HEK293 (cell line): ENCODE results near the gene TMED9.

Source experiments
- TCF7L2 ChIP-seq: IDR thresholded peaks from 2 replicates; pipeline ENCODE4 v1.6.1; 2011; ENCODE audit warnings: low read depth, mild to moderate bottlenecking, inconsistent platforms, low read length, moderate library complexity, borderline replicate concordance
- YY1 ChIP-seq: fragments of 450-650 bp; formaldehyde crosslinking; IDR thresholded peaks from 2 replicates; pipeline ENCODE4 v1.5.1; 2018; ENCODE audit warnings: missing biosample characterization, missing genetic modification characterization
- ZNF335 ChIP-seq: fragments of 450-650 bp; formaldehyde crosslinking; conservative IDR thresholded peaks from 2 replicates; pipeline ENCODE4 v1.5.1; 2016; ENCODE audit warnings: missing biosample characterization, missing genetic modification characterization
- ZNF548 ChIP-seq: fragments of 450-650 bp; formaldehyde crosslinking; IDR thresholded peaks from 2 replicates; pipeline ENCODE4 v1.5.1; 2016; ENCODE audit warnings: missing biosample characterization, missing genetic modification characterization
- ZNF596 ChIP-seq: fragments of 450-650 bp; IDR thresholded peaks from 2 replicates; pipeline ENCODE4 v1.5.0; 2018; ENCODE audit warnings: missing biosample characterization, mild to moderate bottlenecking, missing genetic modification characterization, moderate library complexity
- ZNF747 ChIP-seq: fragments of 450-650 bp; formaldehyde crosslinking; IDR thresholded peaks from 2 replicates; pipeline ENCODE4 v1.5.1; 2016; ENCODE audit warnings: missing biosample characterization, missing genetic modification characterization
- ZNF785 ChIP-seq: fragments of 450-650 bp; formaldehyde crosslinking; IDR thresholded peaks from 2 replicates; pipeline ENCODE4 v1.5.1; 2016; ENCODE audit warnings: missing biosample characterization, missing genetic modification characterization
- TF ChIP-seq, protein P1 (sequence below): fragments of 450-650 bp; formaldehyde crosslinking; IDR thresholded peaks from 2 replicates; pipeline ENCODE4 v1.5.1; 2016; ENCODE audit warnings: missing biosample characterization, missing genetic modification characterization
- TF ChIP-seq, protein P2 (sequence below): fragments of 450-650 bp; formaldehyde crosslinking; IDR thresholded peaks from 2 replicates; pipeline ENCODE4; 2016; ENCODE audit warnings: missing biosample characterization, missing genetic modification characterization

DNA sequence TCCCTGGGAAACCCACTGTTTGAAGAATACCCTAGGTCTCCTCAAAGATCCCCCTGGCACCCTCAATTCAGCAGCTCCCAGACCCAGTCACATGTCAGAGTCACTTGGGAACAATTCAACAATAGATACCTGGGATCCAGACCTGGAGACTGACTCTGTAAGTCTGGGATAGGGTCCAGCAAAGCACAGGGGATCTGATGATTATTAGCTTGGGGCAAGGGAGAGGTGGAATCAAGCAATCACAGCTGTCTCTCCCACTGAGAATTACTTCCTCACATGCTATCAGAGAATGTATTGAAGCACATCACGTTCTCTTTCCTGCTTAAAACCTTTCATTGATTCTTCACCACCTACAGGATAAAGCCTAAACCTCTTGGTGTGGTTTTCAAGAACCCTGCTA lies 43.5 kb upstream of the TMED9 start:
- TF ChIP-seq, protein P1, sequence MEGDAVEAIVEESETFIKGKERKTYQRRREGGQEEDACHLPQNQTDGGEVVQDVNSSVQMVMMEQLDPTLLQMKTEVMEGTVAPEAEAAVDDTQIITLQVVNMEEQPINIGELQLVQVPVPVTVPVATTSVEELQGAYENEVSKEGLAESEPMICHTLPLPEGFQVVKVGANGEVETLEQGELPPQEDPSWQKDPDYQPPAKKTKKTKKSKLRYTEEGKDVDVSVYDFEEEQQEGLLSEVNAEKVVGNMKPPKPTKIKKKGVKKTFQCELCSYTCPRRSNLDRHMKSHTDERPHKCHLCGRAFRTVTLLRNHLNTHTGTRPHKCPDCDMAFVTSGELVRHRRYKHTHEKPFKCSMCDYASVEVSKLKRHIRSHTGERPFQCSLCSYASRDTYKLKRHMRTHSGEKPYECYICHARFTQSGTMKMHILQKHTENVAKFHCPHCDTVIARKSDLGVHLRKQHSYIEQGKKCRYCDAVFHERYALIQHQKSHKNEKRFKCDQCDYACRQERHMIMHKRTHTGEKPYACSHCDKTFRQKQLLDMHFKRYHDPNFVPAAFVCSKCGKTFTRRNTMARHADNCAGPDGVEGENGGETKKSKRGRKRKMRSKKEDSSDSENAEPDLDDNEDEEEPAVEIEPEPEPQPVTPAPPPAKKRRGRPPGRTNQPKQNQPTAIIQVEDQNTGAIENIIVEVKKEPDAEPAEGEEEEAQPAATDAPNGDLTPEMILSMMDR (tag by site-specific recombination), result no peak
- TF ChIP-seq ZNF548 (tag by site-specific recombination) (no peak), ZNF785 (tag by site-specific recombination) (no peak), ZNF335 (tag by site-specific recombination) (no peak), YY1 (no peak), TCF7L2 (no peak), ZNF747 (no peak), ZNF596 (tag by site-specific recombination) (no peak)
- TF ChIP-seq, protein P2, sequence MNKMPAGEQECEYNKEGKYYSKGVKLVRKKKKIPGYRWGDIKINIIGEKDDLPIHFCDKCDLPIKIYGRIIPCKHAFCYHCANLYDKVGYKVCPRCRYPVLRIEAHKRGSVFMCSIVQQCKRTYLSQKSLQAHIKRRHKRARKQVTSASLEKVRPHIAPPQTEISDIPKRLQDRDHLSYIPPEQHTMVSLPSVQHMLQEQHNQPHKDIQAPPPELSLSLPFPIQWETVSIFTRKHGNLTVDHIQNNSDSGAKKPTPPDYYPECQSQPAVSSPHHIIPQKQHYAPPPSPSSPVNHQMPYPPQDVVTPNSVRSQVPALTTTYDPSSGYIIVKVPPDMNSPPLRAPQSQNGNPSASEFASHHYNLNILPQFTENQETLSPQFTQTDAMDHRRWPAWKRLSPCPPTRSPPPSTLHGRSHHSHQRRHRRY, result no peak
